ENCODE data around the gene RCL1. TPM values are rescaled to one million over a fixed set of nuclear protein-coding genes. Genes with fewer than 3 reads are reported as not detected.

The RCL1 gene
- total RNA-seq, 1 experiment from 2014 or later: 34.4 TPM

DNA sequence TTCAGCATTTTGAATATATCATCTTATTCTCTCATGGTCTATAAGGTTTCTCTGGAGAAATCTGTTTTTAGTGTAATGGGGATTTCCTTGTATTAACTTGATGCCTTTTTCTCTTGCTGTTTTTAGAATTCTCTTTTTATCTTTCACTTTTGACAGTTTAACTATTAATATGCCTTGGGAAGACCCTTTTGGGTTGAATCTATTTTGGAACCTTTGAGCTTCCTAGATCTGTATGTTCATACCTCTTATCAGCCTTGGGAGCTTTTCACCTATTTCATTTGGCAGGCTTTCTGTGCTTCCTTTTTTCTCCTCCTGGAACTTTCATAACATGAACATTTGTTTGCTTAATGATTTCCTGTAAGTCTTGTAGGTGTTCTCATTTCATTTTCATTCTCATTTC lies 22.2 kb downstream of the RCL1 start:
- H3T11ph ChIP-seq (ENCODE audit: low read length): no peak overlapping the region
- H4K5ac ChIP-seq (ENCODE audit: insufficient read length, low read depth, low read length): no peak overlapping the region
- no peaks in the 10 kb centered on the region for H4K20me1 ChIP-seq (ENCODE audit: control insufficient read depth, insufficient read depth, insufficient read length)
- H2AFZ ChIP-seq (ENCODE audit: low read length): no peak overlapping the region
- TF ChIP-seq, protein P1, sequence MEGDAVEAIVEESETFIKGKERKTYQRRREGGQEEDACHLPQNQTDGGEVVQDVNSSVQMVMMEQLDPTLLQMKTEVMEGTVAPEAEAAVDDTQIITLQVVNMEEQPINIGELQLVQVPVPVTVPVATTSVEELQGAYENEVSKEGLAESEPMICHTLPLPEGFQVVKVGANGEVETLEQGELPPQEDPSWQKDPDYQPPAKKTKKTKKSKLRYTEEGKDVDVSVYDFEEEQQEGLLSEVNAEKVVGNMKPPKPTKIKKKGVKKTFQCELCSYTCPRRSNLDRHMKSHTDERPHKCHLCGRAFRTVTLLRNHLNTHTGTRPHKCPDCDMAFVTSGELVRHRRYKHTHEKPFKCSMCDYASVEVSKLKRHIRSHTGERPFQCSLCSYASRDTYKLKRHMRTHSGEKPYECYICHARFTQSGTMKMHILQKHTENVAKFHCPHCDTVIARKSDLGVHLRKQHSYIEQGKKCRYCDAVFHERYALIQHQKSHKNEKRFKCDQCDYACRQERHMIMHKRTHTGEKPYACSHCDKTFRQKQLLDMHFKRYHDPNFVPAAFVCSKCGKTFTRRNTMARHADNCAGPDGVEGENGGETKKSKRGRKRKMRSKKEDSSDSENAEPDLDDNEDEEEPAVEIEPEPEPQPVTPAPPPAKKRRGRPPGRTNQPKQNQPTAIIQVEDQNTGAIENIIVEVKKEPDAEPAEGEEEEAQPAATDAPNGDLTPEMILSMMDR (conservative IDR thresholded peaks at IDR 0.05): no peak
- H3K27ac ChIP-seq (ENCODE audit: insufficient read length, low read depth, low read length): no peak overlapping the region
- no peaks in the 10 kb centered on the region for H3K27me3 ChIP-seq (ENCODE audit: insufficient read depth, low read length)
- Mint-ChIP-seq H3K4me3 (no peak overlapping the region), H3K9me3 (peaks cover 0 to 2% of the 10 kb centered on the region in 2 experiments; a peak in 1 of 5 replicates), H3K27me3 (ENCODE audit: low read depth) (no peaks in the 10 kb centered on the region; the same call in 1 of the 2 replicates), H3K36me3 (ENCODE audit: insufficient read depth in 1 of 3, low read depth in 3 of 3) (peaks cover 0 to 5% (median 4%) of the 10 kb centered on the region in 3 experiments; a peak in 2 of 7 replicates), H3K27ac (no peak overlapping the region), H3K4me1 (peaks cover 7 to 9% of the 10 kb centered on the region in 2 experiments)
- no peaks in the 10 kb centered on the region for H3K9me3 ChIP-seq (ENCODE audit: control insufficient read depth, low read depth, low read length)
- H2BK20ac ChIP-seq (ENCODE audit: low read depth, low read length, poor library complexity, severe bottlenecking): no peak overlapping the region
- H4K91ac ChIP-seq (ENCODE audit: insufficient read length, low read depth, low read length): no peak overlapping the region
- H3K23ac ChIP-seq (ENCODE audit: insufficient read length, low read depth, low read length): no peak overlapping the region
- no peaks in the 10 kb centered on the region for H3K23me2 ChIP-seq (ENCODE audit: insufficient read length, low read depth, low read length, poor library complexity, severe bottlenecking)
- H3K79me2 ChIP-seq (ENCODE audit: insufficient read depth, low read length): peaks cover 9% of the 10 kb centered on the region; the same call in 1 of the 2 replicates
- H3K9ac ChIP-seq (ENCODE audit: extremely low read depth, insufficient read length, low read length): no peak overlapping the region
- H2BK120ac ChIP-seq (ENCODE audit: low read depth, low read length, poor library complexity, severe bottlenecking): no peak overlapping the region
- no peak overlapping the region for H2BK5ac ChIP-seq (ENCODE audit: insufficient read length, low read length)
- no peak overlapping the region for H3K4ac ChIP-seq (ENCODE audit: low read depth, low read length)
- no peaks in the 10 kb centered on the region for H3K4me1 ChIP-seq (ENCODE audit: insufficient read depth, low read length)
- no peak overlapping the region for H3K14ac ChIP-seq (ENCODE audit: insufficient read depth, low read length)
- H3K4me2 ChIP-seq (ENCODE audit: insufficient read depth, insufficient read length, low read length): no peak overlapping the region
- no peak overlapping the region for H2AK5ac ChIP-seq (ENCODE audit: insufficient read length, low read length)
- no peak for DNase-seq
- no peak overlapping the region for H4K8ac ChIP-seq (replicated peaks; ENCODE audit: insufficient read length, low read depth, low read length)
- H2BK15ac ChIP-seq (ENCODE audit: low read depth, low read length): no peak overlapping the region
- no peak overlapping the region for H3K18ac ChIP-seq (ENCODE audit: insufficient read length, low read depth, low read length)
- H3K79me1 ChIP-seq (ENCODE audit: insufficient read depth, low read depth, low read length, poor library complexity, severe bottlenecking): peaks cover 2% of the 10 kb centered on the region
- no peak overlapping the region for H3K56ac ChIP-seq (ENCODE audit: insufficient read length, low read depth, low read length)
- H2BK12ac ChIP-seq (ENCODE audit: insufficient read length, low read depth, low read length): no peak overlapping the region
